ENCODE measurements around the gene IZUMO2.
A peak's percentile ranks its signal among the peaks of the same experiment; 100 is the strongest.
"Not testable (repeated sequence)": the region's sequence is repeated elsewhere in the genome, so short reads cannot be mapped to it uniquely, and the experiment has no call there.

The IZUMO2 gene

GRCh38 chr19:50173127-50173526, 10.0 kb upstream of the IZUMO2 start:
- Mint-ChIP-seq H3K9me3 (no peaks in the 10 kb centered on the region), H3K27ac (no peak overlapping the region), H3K4me3 (no peak overlapping the region), H3K27me3 (peaks cover 7% of the 10 kb centered on the region), H3K36me3 (ENCODE audit: low read depth) (no peaks in the 10 kb centered on the region), H3K4me1 (ENCODE audit: low read depth) (no peaks in the 10 kb centered on the region)
- intact Hi-C loops (cut with micrococcal nuclease), result no loop called here

- H3K27me3 Mint-ChIP-seq, result peaks cover 7% of the 10 kb centered on the region
- H3K4me3 Mint-ChIP-seq, result no peak overlapping the region
- H3K9me3 Mint-ChIP-seq, result no peaks in the 10 kb centered on the region
- H3K27ac Mint-ChIP-seq, result no peak overlapping the region
- intact Hi-C loops (cut with micrococcal nuclease), result no loop called here
- no peaks in the 10 kb centered on the region for H3K36me3 Mint-ChIP-seq (ENCODE audit: low read depth)
- no peaks in the 10 kb centered on the region for H3K4me1 Mint-ChIP-seq (ENCODE audit: low read depth)
Measured at GRCh38 chr19:50172726-50173125, 9.6 kb upstream of the IZUMO2 start.

- Mint-ChIP-seq H3K4me1 (ENCODE audit: low read depth) (no peaks in the 10 kb centered on the region), H3K9me3 (no peaks in the 10 kb centered on the region), H3K27ac (no peak overlapping the region), H3K27me3 (peaks cover 7% of the 10 kb centered on the region), H3K4me3 (no peak overlapping the region), H3K36me3 (ENCODE audit: low read depth) (no peaks in the 10 kb centered on the region)
- intact Hi-C loops (cut with micrococcal nuclease), result no loop called here
Measured at GRCh38 chr19:50171752-50172151, 8.7 kb upstream of the IZUMO2 start.

GRCh38 chr19:50167314-50167721, 4.2 kb upstream of the IZUMO2 start:
- H3K9me3 Mint-ChIP-seq, result no peaks in the 10 kb centered on the region
- H3K27ac Mint-ChIP-seq, result no peak overlapping the region
- intact Hi-C loops (cut with micrococcal nuclease), result no loop called here
- no peaks in the 10 kb centered on the region for H3K4me1 Mint-ChIP-seq (ENCODE audit: low read depth)
- no peak overlapping the region for H3K4me3 Mint-ChIP-seq
- no peaks in the 10 kb centered on the region for H3K36me3 Mint-ChIP-seq (ENCODE audit: low read depth)
- H3K27me3 Mint-ChIP-seq, result peaks cover 11% of the 10 kb centered on the region

- Mint-ChIP-seq H3K9me3 (peaks cover 18% of the 10 kb centered on the region), H3K4me1 (ENCODE audit: low read depth) (no peaks in the 10 kb centered on the region), H3K27me3 (peaks cover 18% of the 10 kb centered on the region), H3K27ac (no peak overlapping the region), H3K36me3 (ENCODE audit: low read depth) (no peaks in the 10 kb centered on the region), H3K4me3 (no peak overlapping the region)
- intact Hi-C loops (cut with micrococcal nuclease), result no loop called here
Measured at GRCh38 chr19:50159078-50159477, 4.0 kb downstream of the IZUMO2 start.

GRCh38 chr19:50158577-50158976, 4.5 kb downstream of the IZUMO2 start:
- Mint-ChIP-seq H3K36me3 (ENCODE audit: low read depth) (no peaks in the 10 kb centered on the region), H3K27ac (no peak overlapping the region), H3K4me3 (no peak overlapping the region), H3K9me3 (peaks cover 18% of the 10 kb centered on the region), H3K27me3 (peaks cover 20% of the 10 kb centered on the region), H3K4me1 (ENCODE audit: low read depth) (no peaks in the 10 kb centered on the region)
- intact Hi-C loops (cut with micrococcal nuclease), result no loop called here

- H3K36me3 Mint-ChIP-seq (ENCODE audit: low read depth), result no peaks in the 10 kb centered on the region
- H3K27me3 Mint-ChIP-seq, result peaks cover 14% of the 10 kb centered on the region
- H3K27ac Mint-ChIP-seq, result no peak overlapping the region
- intact Hi-C loops (cut with micrococcal nuclease), result no loop called here
- peaks cover 18% of the 10 kb centered on the region for H3K9me3 Mint-ChIP-seq
- no peak overlapping the region for H3K4me3 Mint-ChIP-seq
- H3K4me1 Mint-ChIP-seq (ENCODE audit: low read depth), result no peaks in the 10 kb centered on the region
Measured at GRCh38 chr19:50155520-50156109, 7.5 kb downstream of the IZUMO2 start.

- intact Hi-C loops (cut with micrococcal nuclease), result no loop called here
- Mint-ChIP-seq H3K27me3 (peaks cover 14% of the 10 kb centered on the region), H3K27ac (no peak overlapping the region), H3K4me3 (no peak overlapping the region), H3K9me3 (peaks cover 18% of the 10 kb centered on the region), H3K4me1 (ENCODE audit: low read depth) (no peaks in the 10 kb centered on the region), H3K36me3 (ENCODE audit: low read depth) (no peaks in the 10 kb centered on the region)
Measured at GRCh38 chr19:50154529-50154928, 8.6 kb downstream of the IZUMO2 start.

GRCh38 chr19:50152578-50152977, 10.5 kb downstream of the IZUMO2 start:
- Mint-ChIP-seq H3K27me3 (peaks cover 26% of the 10 kb centered on the region), H3K4me3 (no peak overlapping the region), H3K27ac (no peak overlapping the region), H3K9me3 (peaks cover 8% of the 10 kb centered on the region), H3K4me1 (ENCODE audit: low read depth) (peaks cover 7% of the 10 kb centered on the region), H3K36me3 (ENCODE audit: low read depth) (no peaks in the 10 kb centered on the region)
- intact Hi-C loops (cut with micrococcal nuclease), result no loop called here

- no peak overlapping the region for H3K27ac Mint-ChIP-seq
Measured at GRCh38 chr19:50148528-50148927, 14.6 kb downstream of the IZUMO2 start.

GRCh38 chr19:50147462-50148423, 15.3 kb downstream of the IZUMO2 start:
- peak overlapping the region; percentile 77 for H3K4me3 Mint-ChIP-seq
- intact Hi-C loops (cut with micrococcal nuclease), result no loop called here
- peaks cover 11% of the 10 kb centered on the region for H3K4me1 Mint-ChIP-seq (ENCODE audit: low read depth)
- H3K27ac Mint-ChIP-seq, result no peak overlapping the region
- H3K27me3 Mint-ChIP-seq, result peaks cover 38% of the 10 kb centered on the region
- no peaks in the 10 kb centered on the region for H3K9me3 Mint-ChIP-seq
- no peaks in the 10 kb centered on the region for H3K36me3 Mint-ChIP-seq (ENCODE audit: low read depth)

More at GRCh38 chr19:50148528-50148927, 14.6 kb downstream of the IZUMO2 start:
- Mint-ChIP-seq H3K4me3 (no peak overlapping the region), H3K4me1 (ENCODE audit: low read depth) (peaks cover 11% of the 10 kb centered on the region), H3K9me3 (no peaks in the 10 kb centered on the region), H3K27me3 (peaks cover 39% of the 10 kb centered on the region), H3K36me3 (ENCODE audit: low read depth) (no peaks in the 10 kb centered on the region)
- intact Hi-C loops (cut with micrococcal nuclease), result no loop called here

GRCh38 chr19:50141921-50142320, 21.2 kb downstream of the IZUMO2 start:
- H3K27me3 Mint-ChIP-seq, result peaks cover 12% of the 10 kb centered on the region
- H3K36me3 Mint-ChIP-seq (ENCODE audit: low read depth); intact Hi-C loops (cut with micrococcal nuclease); H3K27ac Mint-ChIP-seq; H3K9me3 Mint-ChIP-seq; H3K4me1 Mint-ChIP-seq (ENCODE audit: low read depth); H3K4me3 Mint-ChIP-seq: not testable (repeated sequence)

- H3K9me3 Mint-ChIP-seq; H3K4me3 Mint-ChIP-seq; H3K4me1 Mint-ChIP-seq (ENCODE audit: low read depth); intact Hi-C loops (cut with micrococcal nuclease); H3K36me3 Mint-ChIP-seq (ENCODE audit: low read depth); H3K27me3 Mint-ChIP-seq; H3K27ac Mint-ChIP-seq: not testable (repeated sequence)
Measured at GRCh38 chr19:50140118-50140845, 22.8 kb downstream of the IZUMO2 start.
